GM10248 (cell line): ENCODE measurements around the gene NELFA.
"Not testable (repeated sequence)": the region's sequence is repeated elsewhere in the genome, so short reads cannot be mapped to it uniquely, and the experiment has no call there.

Experiments used
- CTCF ChIA-PET: fragments of 300-600 bp; sonication (Branson Sonifier 250); formaldehyde crosslinking; extraction: SDS; loops from one replicate; lab custom pipeline; 2021; ENCODE audit warnings: antibody characterized with exemption; lab: Yijun Ruan, JAX
- POLR2A ChIA-PET: fragments of 350-650 bp; sonication (Branson Sonifier 250); formaldehyde crosslinking; extraction: SDS; loops from one replicate; lab custom pipeline; 2020; ENCODE audit warnings: antibody characterized with exemption; lab: Yijun Ruan, JAX
- DNase-seq: peaks from one replicate; pipeline ENCODE4 v3.0.0; 2012; ENCODE audit errors: extremely low spot score
- TF ChIP-seq, protein P1 (sequence below): IDR thresholded peaks from 2 replicates; pipeline ENCODE4 v1.5.1; 2012; ENCODE audit warnings: mild to moderate bottlenecking, low read depth; ENCODE audit errors: extremely low read depth, missing control alignments, control extremely low read depth

The NELFA gene

DNA sequence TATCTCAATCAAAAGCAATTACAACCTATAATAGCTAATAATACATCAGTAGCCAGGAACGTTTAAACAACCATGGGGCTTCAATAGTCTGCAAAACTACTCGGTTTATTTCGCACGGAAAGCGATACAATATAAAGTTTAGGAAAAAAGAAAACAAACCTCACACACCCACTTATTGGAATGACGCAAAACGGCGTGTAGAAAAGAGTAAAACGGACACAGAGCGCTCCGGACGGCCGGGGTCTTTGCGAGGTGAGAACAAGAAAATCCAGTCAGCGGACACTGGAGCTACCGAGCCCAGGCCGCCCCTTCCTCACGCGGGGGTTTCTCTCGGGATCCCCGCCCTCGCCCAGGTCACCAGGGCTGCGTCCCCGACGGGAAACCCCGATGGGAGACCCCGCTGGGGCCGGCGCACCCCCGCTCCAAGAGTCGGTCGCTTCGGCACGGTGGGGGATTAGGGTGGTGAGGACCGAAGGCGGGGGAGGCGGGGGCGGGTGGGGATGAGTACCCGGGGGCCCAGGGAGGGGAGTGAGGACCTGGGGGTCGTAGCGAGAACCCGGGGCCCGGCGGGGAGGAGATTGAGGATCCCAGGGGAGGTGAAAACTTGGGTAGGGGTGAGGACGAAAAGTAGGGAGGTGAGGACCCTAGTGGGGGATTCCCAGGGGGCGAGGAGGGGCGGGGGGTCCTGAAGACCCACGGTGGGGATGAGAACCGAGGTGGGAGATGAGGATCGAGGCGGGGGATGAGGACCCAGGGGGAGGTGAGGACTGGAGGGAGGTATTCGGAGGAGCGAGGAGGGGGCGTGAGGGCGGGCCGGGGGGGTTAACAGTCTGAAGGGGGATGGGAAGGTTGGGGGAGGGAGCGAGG, 737 bp downstream of the NELFA start:
- POLR2A ChIA-PET, result interaction anchor here (0.7 kb wide), 1 partner anchor 189 kb away, joined by 5 read pairs; no protein-coding TSS in a partner anchor
- TF ChIP-seq, protein P1, sequence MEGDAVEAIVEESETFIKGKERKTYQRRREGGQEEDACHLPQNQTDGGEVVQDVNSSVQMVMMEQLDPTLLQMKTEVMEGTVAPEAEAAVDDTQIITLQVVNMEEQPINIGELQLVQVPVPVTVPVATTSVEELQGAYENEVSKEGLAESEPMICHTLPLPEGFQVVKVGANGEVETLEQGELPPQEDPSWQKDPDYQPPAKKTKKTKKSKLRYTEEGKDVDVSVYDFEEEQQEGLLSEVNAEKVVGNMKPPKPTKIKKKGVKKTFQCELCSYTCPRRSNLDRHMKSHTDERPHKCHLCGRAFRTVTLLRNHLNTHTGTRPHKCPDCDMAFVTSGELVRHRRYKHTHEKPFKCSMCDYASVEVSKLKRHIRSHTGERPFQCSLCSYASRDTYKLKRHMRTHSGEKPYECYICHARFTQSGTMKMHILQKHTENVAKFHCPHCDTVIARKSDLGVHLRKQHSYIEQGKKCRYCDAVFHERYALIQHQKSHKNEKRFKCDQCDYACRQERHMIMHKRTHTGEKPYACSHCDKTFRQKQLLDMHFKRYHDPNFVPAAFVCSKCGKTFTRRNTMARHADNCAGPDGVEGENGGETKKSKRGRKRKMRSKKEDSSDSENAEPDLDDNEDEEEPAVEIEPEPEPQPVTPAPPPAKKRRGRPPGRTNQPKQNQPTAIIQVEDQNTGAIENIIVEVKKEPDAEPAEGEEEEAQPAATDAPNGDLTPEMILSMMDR, result no peak
- CTCF ChIA-PET, result interaction anchor here (1.4 to 1.9 kb wide), 3 partner anchors 12 to 28 kb away, joined by 4 to 6 read pairs (median 6); no protein-coding TSS in a partner anchor
- no peak for DNase-seq

DNA sequence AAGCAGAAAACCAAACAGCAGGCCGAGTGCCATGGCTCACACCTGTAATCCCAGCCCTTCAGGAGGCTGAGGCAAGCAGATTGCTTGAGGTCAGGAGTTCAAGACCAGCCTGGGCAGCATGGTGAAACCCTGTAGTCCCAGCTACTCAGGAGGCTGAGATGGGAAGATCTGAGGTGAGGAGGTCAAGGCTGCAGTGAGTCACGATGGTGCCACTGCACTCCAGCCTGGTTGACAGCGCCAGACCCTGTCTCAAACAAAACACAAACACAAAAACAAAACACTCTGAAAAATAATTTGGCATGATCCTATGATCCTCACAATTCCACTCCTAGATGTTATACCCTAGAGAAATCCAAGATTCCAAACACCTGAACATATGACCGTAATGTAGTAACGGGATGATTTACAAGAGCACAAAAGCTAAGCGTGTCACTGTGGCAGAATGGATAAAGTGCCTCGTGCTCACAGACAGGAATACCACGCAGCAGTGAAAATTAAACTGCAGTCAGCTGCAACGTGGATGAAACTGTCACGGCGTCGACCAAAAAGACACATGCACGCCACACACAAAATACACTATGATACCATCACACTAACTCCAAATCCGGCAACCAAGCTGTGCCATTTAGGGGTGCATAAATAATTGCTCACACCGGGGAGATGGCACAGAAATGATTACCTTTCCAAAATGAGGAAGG, 1.7 kb downstream of the NELFA start:
- no peak for DNase-seq
- POLR2A ChIA-PET, result no interaction called here

GRCh38 chr4:2006367-2006766, 2.4 kb downstream of the NELFA start:
- POLR2A ChIA-PET, result no interaction called here
- TF ChIP-seq, protein P1, result no peak
- DNase-seq, result no peak
- CTCF ChIA-PET, result interaction anchor here (1.9 kb wide), 1 partner anchor 10 kb away, joined by 6 read pairs; no protein-coding TSS in a partner anchor

More for the DNA sequence above, 1.7 kb downstream of the NELFA start:
- TF ChIP-seq, protein P1, result no peak
- CTCF ChIA-PET, result interaction anchor here (1.9 kb wide), 1 partner anchor 11 kb away, joined by 6 read pairs; no protein-coding TSS in a partner anchor

- POLR2A ChIA-PET, DNase-seq, CTCF ChIA-PET: not testable (repeated sequence)
These were observed 5.4 kb downstream of the NELFA start for GRCh38 chr4:2003361-2003760.

DNA sequence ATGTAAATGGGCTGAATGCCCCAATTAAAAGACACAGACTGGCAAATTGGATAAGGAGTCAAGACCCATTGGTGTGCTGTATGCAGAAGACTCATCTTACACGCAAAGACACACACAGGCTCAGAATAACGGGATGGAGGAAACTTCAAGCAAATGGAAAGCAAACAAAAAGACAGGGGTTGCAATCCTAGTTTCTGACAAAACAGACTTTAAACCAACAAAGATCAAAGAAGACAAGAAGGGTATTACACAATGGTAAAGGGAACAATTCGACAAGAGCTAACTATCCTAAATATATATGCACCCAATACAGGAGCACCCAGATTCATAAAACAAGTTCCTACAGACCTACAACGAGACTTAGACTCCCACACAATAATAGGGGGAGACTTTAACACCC, 9.5 kb downstream of the NELFA start:
- CTCF ChIA-PET, DNase-seq, POLR2A ChIA-PET: not testable (repeated sequence)

- ChIA-PET CTCF (no interaction called here), POLR2A (no interaction called here)
- no peak for DNase-seq
- TF ChIP-seq, protein P1, result no peak
These were observed 10.5 kb downstream of the NELFA start for GRCh38 chr4:1998296-1998695.

GRCh38 chr4:1997712-1998111, 11.1 kb downstream of the NELFA start:
- CTCF ChIA-PET, result no interaction called here
- POLR2A ChIA-PET, result no interaction called here
- TF ChIP-seq, protein P1, result no peak
- DNase-seq, result no peak
